Measurements from ENCODE around the gene SLAMF9.

SLAMF9 gene

GRCh38 chr1:159916242-159917051, 37.6 kb downstream of the SLAMF9 start:
- Histone ChIP-seq H3K36me3 (replicated peaks; ENCODE audit: low read depth, low read length) (peaks cover 56% of the 10 kb centered on the region), H3K27me3 (ENCODE audit: low read depth, low read length) (no peaks in the 10 kb centered on the region), H2AFZ (ENCODE audit: low read depth, low read length) (no peak overlapping the region), H3K4me2 (ENCODE audit: low read length) (no peak overlapping the region), H3K79me2 (ENCODE audit: low read length) (peaks cover 36% of the 10 kb centered on the region), H4K20me1 (ENCODE audit: insufficient read depth, low read length) (peaks cover 65% of the 10 kb centered on the region), H3K4me1 (ENCODE audit: low read length) (peaks cover 25% of the 10 kb centered on the region), H3K4me3 (ENCODE audit: low read length) (no peak overlapping the region), H3K27ac (ENCODE audit: low read length) (0 out of 2 replicates have a peak overlapping the region, but pooled peaks have one; percentile 3), H3K9me3 (ENCODE audit: insufficient read depth, low read length) (no peaks in the 10 kb centered on the region), H3K9ac (ENCODE audit: low read length) (no peak overlapping the region)
- TF ChIP-seq EZH2phosphoT487 (IDR thresholded peaks at IDR 0.05; ENCODE audit: low read depth), result no peak
- TF ChIP-seq CTCF (IDR thresholded peaks at IDR 0.05; ENCODE audit: low read depth, low read length), result no peak

GRCh38 chr1:159915571-159916241, 38.3 kb downstream of the SLAMF9 start:
- TF ChIP-seq CTCF (IDR thresholded peaks at IDR 0.05; ENCODE audit: low read depth, low read length) (no peak), EZH2phosphoT487 (IDR thresholded peaks at IDR 0.05; ENCODE audit: low read depth) (no peak)
- Histone ChIP-seq H3K79me2 (ENCODE audit: low read length) (peaks cover 29% of the 10 kb centered on the region), H2AFZ (ENCODE audit: low read depth, low read length) (no peak overlapping the region), H3K9ac (ENCODE audit: low read length) (no peak overlapping the region), H3K27ac (ENCODE audit: low read length) (peak overlapping the region; percentile 12; the same call in 1 of the 2 replicates), H4K20me1 (ENCODE audit: insufficient read depth, low read length) (peaks cover 58% of the 10 kb centered on the region), H3K36me3 (replicated peaks; ENCODE audit: low read depth, low read length) (peaks cover 52% of the 10 kb centered on the region), H3K27me3 (ENCODE audit: low read depth, low read length) (no peaks in the 10 kb centered on the region), H3K4me2 (ENCODE audit: low read length) (no peak overlapping the region), H3K4me3 (ENCODE audit: low read length) (no peak overlapping the region), H3K4me1 (ENCODE audit: low read length) (peaks cover 25% of the 10 kb centered on the region), H3K9me3 (ENCODE audit: insufficient read depth, low read length) (no peaks in the 10 kb centered on the region)

- H3K79me2 ChIP-seq (ENCODE audit: low read length), result peaks cover 16% of the 10 kb centered on the region
- peaks cover 45% of the 10 kb centered on the region for H4K20me1 ChIP-seq (ENCODE audit: insufficient read depth, low read length)
- peaks cover 39% of the 10 kb centered on the region for H3K36me3 ChIP-seq (replicated peaks; ENCODE audit: low read depth, low read length)
- peaks cover 22% of the 10 kb centered on the region for H3K4me1 ChIP-seq (ENCODE audit: low read length)
- H3K4me3 ChIP-seq (ENCODE audit: low read length), result no peak overlapping the region
- no peak overlapping the region for H3K27ac ChIP-seq (ENCODE audit: low read length)
- H2AFZ ChIP-seq (ENCODE audit: low read depth, low read length), result no peak overlapping the region
- no peaks in the 10 kb centered on the region for H3K27me3 ChIP-seq (ENCODE audit: low read depth, low read length)
- H3K9me3 ChIP-seq (ENCODE audit: insufficient read depth, low read length), result no peaks in the 10 kb centered on the region
- H3K9ac ChIP-seq (ENCODE audit: low read length), result no peak overlapping the region
- H3K4me2 ChIP-seq (ENCODE audit: low read length), result no peak overlapping the region
- no peak for TF ChIP-seq EZH2phosphoT487 (IDR thresholded peaks at IDR 0.05; ENCODE audit: low read depth)
- no peak for TF ChIP-seq CTCF (IDR thresholded peaks at IDR 0.05; ENCODE audit: low read depth, low read length)
These were observed 39.6 kb downstream of the SLAMF9 start for GRCh38 chr1:159914252-159915018.

All from OCI-LY3 (cell line).